GM19239 (cell line): ENCODE data around the gene PHF19.

Experiments
- DNase-seq: peaks from one replicate; pipeline ENCODE4 v3.0.0; 2011; ENCODE audit warnings: low spot score; ENCODE audit not compliant: insufficient read length
- FAIRE-seq: peaks from 2 replicates; lab custom pipeline; 2011; peaks lifted over from hg19 to GRCh38; lab: Jason Lieb, UNC

Gene PHF19

DNA sequence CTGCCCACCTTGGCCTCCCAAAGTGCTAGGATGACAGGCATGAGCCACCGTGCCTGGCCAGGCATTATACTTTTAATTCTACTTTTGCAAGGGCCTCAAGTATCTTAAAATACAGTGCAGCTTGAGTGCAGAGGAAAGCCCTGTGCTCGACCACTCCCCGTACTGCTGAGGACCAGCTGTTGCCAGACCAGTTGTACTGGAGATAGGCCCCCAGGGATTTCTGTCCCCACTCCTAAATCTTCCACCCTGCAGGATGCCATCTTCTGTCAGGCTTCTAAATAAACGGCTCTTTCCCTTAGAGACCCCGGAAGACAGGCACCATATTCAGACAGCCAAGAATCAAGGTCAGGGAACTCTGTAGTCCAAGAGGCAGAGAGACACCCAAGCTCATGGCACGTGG is 17.6 kb downstream of the PHF19 start:
- DNase-seq: no peak
- no peak for FAIRE-seq

DNA sequence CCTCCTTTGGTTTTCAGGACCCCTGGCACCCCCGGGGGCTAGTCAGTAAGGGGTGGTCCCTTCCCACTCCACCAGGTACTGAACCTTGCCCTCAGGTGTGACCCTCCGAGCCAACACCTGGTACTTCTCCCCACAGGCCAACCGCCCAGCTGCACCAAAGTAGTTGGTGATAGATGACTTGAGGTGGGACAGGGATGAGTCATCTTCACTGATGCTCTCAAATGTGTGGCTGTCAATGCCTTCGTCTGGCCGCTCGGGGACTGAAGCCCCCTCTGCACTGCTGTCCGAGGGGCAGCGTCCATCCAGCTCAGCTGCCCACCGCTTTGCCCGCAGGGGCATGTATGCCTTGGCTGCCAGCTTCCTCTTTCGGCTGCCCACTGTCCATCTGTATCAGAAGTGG is 19.1 kb downstream of the PHF19 start:
- DNase-seq: no peak
- FAIRE-seq: no peak

DNA sequence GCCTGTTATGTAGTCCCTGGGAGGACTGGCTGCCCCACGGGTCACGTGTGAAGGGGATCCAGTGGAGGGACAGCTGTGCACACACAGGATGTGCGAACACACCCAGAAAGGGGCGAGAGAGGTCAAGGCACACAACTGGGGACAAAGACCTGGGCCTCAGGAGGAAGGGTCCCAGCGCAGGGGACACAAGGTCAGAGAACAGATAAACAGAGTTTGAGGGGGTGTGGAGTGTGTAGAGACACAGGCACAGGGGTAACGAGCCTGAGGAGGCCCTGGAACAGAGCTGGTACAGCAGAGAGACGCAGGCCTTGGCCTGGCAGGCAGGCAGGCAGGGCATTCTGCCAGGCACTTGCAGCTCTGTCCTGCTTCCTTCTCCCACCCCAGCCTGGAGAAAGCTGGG is 19.5 kb downstream of the PHF19 start:
- FAIRE-seq (no peak), DNase-seq (no peak)

DNA sequence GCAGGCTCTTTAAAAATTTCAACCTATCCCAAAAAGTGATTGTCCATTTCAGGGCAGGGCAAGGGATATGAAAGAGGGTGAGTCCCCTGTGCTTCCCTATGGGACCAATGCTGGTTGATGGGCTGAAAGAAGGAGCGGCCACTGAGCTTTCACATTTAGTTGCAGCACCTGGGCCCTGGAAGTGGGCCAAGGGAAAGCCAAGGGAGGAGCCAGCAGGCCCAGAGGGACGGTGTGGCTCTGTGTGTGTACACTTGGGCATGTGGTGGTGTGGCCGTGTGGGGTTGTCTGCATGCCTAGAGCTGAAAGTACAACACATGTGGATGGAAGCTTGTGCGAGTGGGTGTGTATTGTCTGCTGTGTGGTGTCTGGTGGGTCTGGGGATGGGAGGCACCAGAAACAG is 20.3 kb downstream of the PHF19 start:
- DNase-seq: no peak
- no peak for FAIRE-seq

DNA sequence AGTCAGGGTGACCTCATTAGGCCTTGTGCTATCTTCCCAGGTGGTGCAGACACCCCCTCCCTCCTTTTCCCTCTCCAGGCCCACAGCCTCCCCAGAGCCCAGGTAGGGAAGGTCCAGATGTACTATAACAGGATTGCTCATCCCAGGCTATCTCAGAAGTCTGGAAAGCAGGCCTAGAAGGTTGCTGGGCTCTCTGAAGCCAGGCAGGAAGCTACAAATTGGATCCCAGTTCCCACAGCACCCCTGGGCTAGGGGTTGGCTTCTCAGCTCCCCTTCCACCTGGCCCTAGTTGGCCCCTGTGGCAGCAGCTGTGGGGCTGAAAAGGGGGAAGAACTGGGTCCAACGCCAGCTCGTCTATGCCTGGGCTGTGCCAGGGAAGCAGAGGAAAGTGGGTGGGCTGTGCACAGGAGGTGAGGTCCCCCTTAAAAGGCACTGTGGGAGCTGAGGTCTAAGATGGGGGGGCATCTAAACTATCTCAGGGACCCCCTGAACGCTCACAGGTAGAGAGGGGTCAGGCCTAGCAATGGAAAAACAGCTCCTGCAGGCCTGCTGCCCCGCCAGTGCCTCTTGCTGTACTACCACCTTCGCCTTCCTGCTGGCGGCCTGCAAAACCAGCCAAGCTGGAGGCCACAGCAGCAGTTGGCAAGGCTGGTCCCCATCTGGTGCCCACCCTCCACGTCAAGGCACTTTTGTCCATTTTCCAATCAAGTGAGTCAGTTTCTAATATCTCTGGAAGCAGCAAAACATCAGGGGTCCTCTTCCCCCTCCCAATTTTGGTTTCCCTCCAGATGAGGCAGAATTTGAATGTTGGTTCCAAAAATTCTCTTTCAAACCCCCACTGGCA is 20.9 kb downstream of the PHF19 start:
- no peak for FAIRE-seq
- no peak for DNase-seq

DNA sequence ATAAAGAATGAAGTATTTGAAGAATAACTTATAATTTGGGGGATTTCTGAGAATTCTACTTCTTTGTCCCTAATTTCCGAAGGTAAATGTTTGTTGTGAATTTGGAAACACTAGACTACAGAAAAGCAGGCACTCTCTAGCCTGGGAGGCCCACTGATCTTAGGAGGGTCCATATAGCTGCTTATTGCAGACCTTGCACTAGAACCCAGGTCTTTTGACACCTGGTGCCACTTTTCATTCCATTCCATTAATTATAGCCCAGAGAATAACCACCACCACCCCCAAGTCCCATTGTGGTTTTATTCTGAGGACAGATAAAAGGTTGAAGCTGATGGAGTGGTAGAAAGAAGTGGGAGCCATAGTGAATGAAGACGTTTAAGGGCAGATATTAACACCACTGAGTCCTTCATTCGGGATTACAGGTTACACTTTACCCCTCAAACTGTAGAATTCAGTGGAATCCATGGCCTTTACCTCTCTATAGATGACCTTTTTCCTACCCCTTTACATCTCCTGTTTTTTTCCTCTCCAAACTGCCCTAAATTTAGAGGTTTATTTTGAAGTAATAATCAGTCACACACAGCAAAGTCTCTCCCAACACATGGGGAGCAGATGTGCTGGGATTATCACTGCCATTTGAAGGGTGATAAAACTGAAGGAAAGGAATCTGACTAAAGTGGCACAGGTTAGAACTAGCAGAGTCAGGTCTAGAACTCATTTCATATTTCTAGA is 22.2 kb downstream of the PHF19 start:
- no peak for DNase-seq
- FAIRE-seq: no peak

DNA sequence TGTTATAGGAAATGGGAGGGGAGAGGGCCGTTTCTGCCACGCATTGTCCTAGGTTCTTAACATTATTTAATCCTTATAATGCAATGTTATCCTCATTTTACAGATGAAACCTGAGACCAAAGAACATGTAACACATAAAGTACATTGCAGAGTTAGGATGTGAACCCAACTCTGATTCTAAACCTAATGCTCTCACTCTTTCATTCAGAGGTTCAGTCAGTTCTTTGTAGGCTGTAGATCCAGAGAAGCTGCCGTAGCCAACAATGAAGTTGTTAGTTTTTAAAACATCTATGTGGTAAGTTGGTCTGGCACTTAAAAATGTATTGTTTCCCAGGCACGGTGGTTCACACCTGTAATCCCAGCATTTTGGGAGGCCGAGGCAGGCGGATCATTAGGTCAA is 23.8 kb downstream of the PHF19 start:
- DNase-seq (no peak), FAIRE-seq (no peak)

DNA sequence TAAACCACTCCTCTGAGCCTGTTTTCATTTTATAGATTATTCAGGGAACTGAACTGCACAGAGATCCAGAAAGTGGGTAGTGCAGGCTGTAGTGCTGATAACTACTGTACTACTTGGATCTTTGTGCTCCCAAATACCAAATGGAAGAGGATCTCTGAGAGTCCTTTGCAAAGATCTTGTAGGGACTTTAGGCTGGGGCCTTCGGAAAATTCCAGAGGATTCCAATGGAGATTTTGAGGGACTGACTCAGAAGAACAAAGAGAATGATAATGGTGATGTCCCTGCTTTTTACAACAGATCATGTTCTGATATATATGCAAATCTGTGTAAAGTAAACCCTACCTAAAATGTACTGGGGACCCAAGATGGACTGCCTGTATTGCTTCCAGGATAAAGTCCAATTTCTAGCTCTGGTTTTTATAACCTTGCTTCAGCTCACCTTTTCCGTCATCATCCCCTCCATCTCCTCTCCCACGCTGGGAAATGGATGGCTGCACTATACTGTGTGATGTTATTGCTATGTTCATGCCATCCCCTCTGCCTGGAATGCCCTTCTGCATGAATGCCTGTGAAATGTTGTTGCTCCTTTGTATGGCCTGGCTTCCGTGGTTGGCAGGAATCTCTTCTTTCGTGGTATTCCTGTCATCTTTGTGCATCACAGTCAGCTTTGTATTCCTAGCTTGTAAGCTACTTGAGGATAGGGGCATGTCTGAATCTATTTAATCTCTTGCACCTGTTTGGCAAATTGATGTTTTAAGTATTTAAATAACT is 24.6 kb downstream of the PHF19 start:
- DNase-seq (no peak), FAIRE-seq (no peak)

DNA sequence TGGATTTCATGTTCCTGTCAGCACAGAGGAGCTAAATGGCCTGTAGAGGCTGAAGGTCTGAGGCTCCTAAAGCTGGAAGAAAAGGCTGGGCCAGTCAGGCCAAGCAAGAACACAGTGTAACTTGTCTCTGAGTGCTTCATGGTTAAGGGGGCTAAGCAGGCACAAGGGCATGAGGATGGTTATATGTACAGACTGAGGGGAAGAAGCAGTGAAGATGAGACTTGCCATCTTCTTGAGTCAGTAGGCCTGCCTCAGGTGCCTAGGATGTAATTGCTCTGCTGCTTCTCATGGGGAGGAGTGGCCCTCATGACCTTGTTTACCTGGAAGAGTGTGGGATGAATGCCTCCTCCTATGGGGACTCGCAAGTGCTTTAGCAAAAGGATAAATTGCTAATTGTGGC is 25.5 kb downstream of the PHF19 start:
- DNase-seq: no peak

DNA sequence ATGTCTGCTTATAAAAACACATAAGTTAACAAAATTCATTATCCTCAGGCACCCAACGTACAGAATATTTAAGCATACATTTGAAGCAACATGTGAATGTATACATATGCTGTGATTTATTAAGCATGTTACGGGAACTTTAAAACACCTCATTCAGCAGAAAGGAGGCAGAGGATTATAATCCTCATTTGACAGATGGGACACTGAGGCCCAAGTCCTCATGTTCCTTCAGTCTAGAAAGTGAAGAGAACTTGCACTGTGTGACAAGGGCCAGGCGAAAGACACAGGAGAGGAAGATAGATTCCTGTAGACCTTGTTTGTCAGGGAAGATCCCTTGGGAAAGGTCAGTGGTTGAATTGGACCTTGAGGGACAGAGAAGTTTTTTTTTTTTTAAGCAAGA is 26.7 kb downstream of the PHF19 start:
- FAIRE-seq: no peak
- no peak for DNase-seq

More for the DNA sequence above, 25.5 kb downstream of the PHF19 start:
- no peak for FAIRE-seq

DNA sequence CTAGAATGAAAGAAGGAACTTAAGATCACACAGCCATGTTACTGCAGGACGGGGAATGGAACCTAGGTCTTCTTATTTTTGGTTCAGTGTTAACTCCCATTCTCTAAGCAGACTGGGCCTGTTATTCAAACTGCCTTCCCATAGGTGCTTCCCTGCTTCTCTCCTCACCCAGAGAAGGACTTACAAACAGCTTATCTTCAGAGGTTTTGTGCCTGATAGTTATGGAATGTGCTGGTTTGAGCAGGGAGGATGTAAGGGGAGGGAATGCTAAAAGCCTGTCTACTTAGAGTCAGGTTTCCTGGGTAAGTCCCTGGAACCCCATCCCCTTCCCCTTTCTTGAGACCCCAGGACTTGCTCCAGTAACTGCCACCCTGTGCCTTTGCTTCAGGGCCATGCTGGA is 30.1 kb downstream of the PHF19 start:
- FAIRE-seq (no peak), DNase-seq (no peak)

DNA sequence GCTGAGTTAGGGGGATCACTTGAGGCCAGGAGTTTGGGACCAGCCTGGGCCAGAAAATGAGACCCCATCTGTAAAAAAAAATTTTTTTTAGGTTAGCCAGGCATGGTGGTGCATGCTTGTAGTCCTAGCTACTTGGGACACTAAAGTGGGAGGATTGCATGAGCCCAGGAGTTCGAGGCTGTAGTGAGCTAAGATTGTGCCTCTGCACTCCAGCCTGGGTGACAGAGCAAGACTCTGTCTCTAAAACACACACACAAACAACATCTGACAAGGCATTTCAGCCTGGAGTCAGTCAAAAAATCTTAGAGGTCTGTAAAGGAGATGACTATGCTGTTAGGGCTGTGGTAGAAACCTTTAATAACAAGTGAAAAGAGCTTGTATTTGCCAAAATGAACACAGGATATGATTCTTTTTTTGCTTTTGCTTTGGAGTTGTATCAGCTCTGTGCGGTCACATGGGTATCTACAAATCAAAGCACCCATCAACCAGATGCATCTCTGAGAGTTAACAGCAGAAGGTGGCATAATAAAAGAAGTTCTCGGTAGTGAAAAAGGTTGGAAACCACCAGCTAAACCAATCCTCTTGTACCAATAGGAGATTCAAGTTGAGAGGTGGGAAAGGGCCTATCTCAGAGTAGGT is 30.6 kb downstream of the PHF19 start:
- DNase-seq (no peak), FAIRE-seq (no peak)

DNA sequence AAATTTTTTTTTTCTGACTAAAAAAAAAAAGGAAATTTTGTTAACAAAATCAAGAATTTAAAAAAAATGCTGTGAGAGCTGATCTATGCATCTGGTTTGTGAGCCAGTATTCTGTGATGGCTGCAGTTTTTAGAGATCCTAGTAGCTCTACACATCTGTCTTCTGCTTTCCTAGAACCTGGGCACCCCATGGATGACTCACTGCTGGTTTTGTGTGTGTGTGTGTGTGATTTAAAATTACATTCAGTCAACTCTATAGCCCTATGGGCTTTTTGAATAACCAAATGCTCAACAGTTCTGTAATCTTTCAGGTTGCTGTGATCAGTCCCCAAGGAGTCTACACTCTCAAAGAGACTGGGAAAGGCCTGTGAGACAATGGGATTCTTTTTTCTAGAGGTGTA is 31.7 kb downstream of the PHF19 start:
- no peak for DNase-seq
- FAIRE-seq: no peak

DNA sequence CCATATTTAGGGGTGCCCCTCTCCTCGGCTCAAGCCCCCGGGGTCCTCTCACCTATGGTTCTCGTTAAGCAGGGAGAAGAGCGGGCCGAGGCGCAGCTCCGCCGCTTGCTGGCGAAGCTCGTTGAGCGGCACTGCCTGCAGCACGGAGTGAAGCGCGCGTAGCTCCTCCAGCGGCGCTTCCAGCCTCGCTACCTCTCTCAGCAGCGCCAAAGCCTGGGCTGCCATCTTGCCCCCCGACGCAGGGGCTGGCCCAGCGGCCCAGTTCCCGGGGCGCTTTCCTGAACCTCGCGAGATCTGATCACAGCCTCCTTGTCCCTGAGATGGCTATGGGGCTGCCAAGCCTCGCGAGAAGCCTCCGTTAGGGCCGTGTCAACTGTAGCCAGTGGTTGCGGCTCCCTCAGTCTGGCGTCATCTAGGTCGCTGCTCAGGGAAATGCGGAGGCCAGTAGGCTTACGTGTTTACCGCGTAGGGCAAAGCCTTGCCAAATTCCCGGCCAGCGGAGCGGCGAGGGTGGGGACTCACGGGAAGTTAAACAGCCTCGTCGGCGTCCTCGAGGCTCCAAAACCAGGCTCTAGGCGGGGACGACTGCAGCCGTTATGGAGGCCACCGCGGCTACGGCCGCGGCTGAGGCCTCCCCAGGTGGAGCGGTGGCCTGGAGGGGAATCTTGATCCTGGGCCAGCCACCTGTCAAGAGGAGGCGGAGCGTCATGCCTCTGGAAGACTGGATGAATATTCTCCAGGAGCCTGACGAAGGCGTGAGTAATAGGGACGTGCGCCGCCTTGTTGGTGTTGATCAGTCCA is 34.1 kb downstream of the PHF19 start, which contains the start of gene PSMD5:
Gene PSMD5, minus strand, starts transcription at position 238 of the 801 bp plus-strand sequence. Its CDS starts 13 bp downstream, at position 225.
- FAIRE-seq: peak; percentile 96
- peak; percentile 96 for DNase-seq

DNA sequence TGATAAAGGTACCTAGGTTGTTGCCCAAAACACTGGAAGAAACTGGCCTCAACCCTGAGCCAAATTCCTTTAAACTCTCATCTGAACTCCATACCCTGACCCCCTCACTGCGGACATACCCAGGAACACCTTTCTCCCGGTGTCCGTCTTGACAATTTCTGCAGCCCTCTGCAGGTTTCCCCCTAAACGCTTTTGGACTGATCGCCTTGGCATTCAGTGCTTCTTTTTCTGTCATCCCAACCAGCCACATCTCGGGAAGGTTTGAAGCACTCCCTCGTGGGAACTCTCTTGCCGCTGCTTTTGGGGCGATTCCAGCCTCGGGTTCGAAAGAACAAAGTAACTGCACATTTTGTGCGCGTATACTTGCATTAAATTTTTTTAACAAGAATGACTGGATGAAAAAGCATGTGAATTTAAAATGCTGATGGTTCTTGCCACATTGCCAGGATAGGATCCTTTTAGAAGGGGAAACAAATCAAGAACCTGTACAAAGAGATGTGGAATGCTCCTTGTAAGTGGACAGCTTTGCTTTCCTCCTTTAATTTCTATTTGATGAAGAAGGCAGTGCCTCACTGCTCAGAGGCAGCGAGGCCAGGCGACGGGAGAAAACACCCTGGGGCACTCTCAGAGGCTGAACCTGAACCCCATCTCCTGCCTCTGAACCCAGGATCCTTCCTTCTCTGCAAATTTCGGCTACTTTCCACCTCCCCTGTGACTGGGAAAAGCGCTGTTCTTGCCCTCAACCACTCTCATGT is 34.9 kb downstream of the PHF19 start:
- FAIRE-seq: no peak
- no peak for DNase-seq

DNA sequence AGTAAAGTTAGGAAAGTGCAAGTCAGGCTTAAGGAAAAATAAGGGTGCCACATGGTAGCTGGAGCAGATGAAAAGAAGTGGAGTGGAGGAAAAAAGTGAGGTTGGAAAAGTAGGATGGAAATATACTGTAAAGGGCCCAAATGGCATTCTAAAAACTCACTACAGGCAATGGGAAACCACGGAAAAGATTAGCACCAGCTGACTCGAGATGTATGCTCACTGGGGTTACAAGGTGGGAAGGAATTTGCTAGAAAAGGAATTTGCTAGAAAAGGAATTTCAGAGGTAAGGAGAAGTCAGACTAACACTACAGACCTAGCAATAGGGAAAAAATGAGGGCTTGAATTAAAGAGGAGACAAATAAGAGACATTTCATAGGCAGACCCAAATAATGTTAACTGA is 37.8 kb downstream of the PHF19 start:
- DNase-seq (no peak), FAIRE-seq (no peak)

DNA sequence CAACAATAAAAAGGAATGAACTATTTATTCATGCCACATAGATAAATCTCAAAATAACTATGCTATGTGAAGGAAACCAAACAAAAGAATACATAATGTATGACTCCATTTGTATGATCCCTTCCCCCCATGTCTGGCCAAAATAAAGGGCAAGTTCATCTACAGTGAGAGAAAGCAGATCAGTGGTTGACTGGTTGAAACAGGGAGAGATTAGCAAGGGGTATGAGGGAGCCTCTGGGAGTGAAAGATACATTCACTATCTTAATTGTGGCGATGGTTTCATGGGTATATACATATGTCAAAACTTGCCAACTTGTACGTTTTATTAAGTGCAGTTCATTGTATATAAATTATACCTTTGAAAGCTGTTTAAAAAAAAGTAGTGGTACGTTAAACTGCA is 39.1 kb downstream of the PHF19 start:
- no peak for FAIRE-seq
- DNase-seq: no peak

DNA sequence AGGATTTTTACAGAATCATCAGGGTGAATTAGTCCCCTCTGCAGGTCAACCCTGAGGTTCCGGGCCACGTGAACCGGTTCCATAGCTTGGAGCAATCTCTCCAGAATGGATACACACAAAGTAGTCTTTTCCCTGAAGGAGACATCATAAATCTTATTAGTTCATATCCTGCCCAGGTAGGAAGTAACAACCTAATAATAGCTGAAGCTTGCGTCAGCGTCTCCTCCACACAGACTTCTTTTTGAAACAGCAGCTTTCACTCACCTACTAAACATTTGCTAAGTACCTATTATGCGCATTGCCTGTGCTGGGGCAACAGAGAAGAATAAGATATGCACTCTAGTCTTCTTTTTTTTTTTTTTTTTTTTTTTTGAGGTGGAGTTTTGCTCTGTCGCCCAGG is 43.7 kb downstream of the PHF19 start:
- DNase-seq (no peak), FAIRE-seq (no peak)

DNA sequence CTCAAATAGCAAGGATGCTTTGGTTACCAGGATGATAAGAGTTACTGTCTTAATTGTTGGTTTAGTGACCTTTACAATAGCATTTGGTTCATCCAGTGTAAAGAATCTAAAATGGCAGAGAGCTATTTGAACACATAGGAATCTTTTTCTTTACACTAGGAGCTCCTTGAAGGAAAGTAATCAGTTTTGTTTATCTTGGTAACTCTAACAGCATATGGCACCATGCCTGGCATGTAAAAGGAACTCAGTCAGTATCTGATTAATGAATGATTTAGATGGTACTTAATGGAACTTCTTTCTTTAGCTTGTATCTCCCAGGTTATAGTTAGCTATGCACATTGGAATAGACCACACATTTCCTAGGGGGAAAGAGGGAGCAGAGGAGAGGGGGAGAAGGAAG is 44.2 kb downstream of the PHF19 start:
- FAIRE-seq (no peak), DNase-seq (no peak)
